Suprapubic skin (tissue), 4 donors: ENCODE measurements around the gene FAM170B. TPM values are rescaled to one million over a fixed set of nuclear protein-coding genes. Genes with fewer than 3 reads are reported as not detected.

Experiments used
- DNase-seq, 2 donors: peaks; one replicate each; pipeline ENCODE4 v3.0.0-alpha.2; 2019; ENCODE audit warnings: low spot score in 2 of 2
- H3K27ac ChIP-seq: fragments of 200-600 bp; sonication (generic); one replicate; pipeline ENCODE4 v1.5.1; 2019
- H3K27me3 ChIP-seq: fragments of 200-600 bp; sonication (generic); one replicate; pipeline ENCODE4 v1.5.1; 2019
- H3K36me3 ChIP-seq: fragments of 200-600 bp; sonication (generic); one replicate; pipeline ENCODE4 v1.5.1; 2019
- H3K4me1 ChIP-seq: fragments of 200-600 bp; sonication (generic); one replicate; pipeline ENCODE4 v1.5.1; 2019
- H3K4me3 ChIP-seq: fragments of 200-600 bp; sonication (generic); one replicate; pipeline ENCODE4 v1.5.1; 2019; ENCODE audit warnings: mild to moderate bottlenecking
- H3K9me3 ChIP-seq: fragments of 200-600 bp; sonication (generic); one replicate; pipeline ENCODE4 v1.5.1; 2019
- CTCF ChIP-seq, 2 donors: fragments of 200-600 bp in 1 of 2; fragments of 450-650 bp in 1 of 2; sonication (generic) in 1 of 2; IDR thresholded peaks; one replicate each; pipeline ENCODE4 v1.5.1; 2016 to 2019; ENCODE audit warnings: antibody characterized with exemption in 2 of 2, mild to moderate bottlenecking in 1 of 2, moderate library complexity in 1 of 2
- EP300 ChIP-seq: sonication (generic); formaldehyde crosslinking; IDR thresholded peaks from one replicate; pipeline ENCODE4 v1.6.1; 2017; ENCODE audit warnings: antibody characterized with exemption
- POLR2A ChIP-seq, 2 donors: fragments of 450-650 bp; IDR thresholded peaks; one replicate each; pipeline ENCODE4 v1.6.1; 2017; ENCODE audit warnings: antibody characterized with exemption in 2 of 2, mild to moderate bottlenecking in 2 of 2, moderate library complexity in 2 of 2
- POLR2AphosphoS5 ChIP-seq, 3 donors: sonication (generic); formaldehyde crosslinking; IDR thresholded peaks; one replicate each; pipeline ENCODE4 v1.6.1; 2017; ENCODE audit warnings: antibody characterized with exemption in 3 of 3
- WGBS: methylation state at CpG from one replicate; pipeline ENCODE4 v1.1.5; 2018; 5-methylcytosine and 5-hydroxymethylcytosine counted together
- total RNA-seq, 4 donors: library from RNA; depleted of rRNA; stranded (reverse); fragments of >200 nt; gene quantifications; one replicate each; pipeline ENCODE4 v1.1.0, GENCODE V29; 2016

FAM170B gene
- total RNA-seq, 4 donors from 2014 or later: not detected

- TF ChIP-seq POLR2AphosphoS5 (IDR thresholded peaks at IDR 0.05): no peak
- no peak for TF ChIP-seq CTCF (IDR thresholded peaks at IDR 0.05)
- no peaks in the 10 kb centered on the region for H3K36me3 ChIP-seq
- peaks cover 37% of the 10 kb centered on the region for H3K4me1 ChIP-seq
- H3K9me3 ChIP-seq: no peaks in the 10 kb centered on the region
- H3K27me3 ChIP-seq: no peaks in the 10 kb centered on the region
- peak overlapping the region; percentile 64 for H3K4me3 ChIP-seq
- WGBS: 41% methylated on average over 2 of the region's 3 CpGs
- no peak for DNase-seq
- H3K27ac ChIP-seq: no peak overlapping the region
Observed at GRCh38 chr10:49113741-49114141, 20.1 kb downstream of the FAM170B start.

GRCh38 chr10:49112851-49113250 lies 21.0 kb downstream of the FAM170B start:
- Histone ChIP-seq H3K36me3 (no peaks in the 10 kb centered on the region), H3K27ac (no peak overlapping the region), H3K4me3 (no peak overlapping the region), H3K9me3 (no peaks in the 10 kb centered on the region), H3K27me3 (no peaks in the 10 kb centered on the region), H3K4me1 (peaks cover 37% of the 10 kb centered on the region)
- no peak for DNase-seq
- 71% methylated on average over 3 of the region's 3 CpGs for WGBS
- no peak for TF ChIP-seq POLR2AphosphoS5 (IDR thresholded peaks at IDR 0.05)
- TF ChIP-seq EP300: no peak
- TF ChIP-seq CTCF (IDR thresholded peaks at IDR 0.05): no peak
- no peak for TF ChIP-seq POLR2A (IDR thresholded peaks at IDR 0.05)

GRCh38 chr10:49112098-49112497 lies 21.7 kb downstream of the FAM170B start:
- Histone ChIP-seq H3K27ac (no peak overlapping the region), H3K4me1 (peaks cover 37% of the 10 kb centered on the region), H3K9me3 (no peaks in the 10 kb centered on the region), H3K36me3 (no peaks in the 10 kb centered on the region), H3K27me3 (no peaks in the 10 kb centered on the region), H3K4me3 (no peak overlapping the region)
- TF ChIP-seq POLR2AphosphoS5 (IDR thresholded peaks at IDR 0.05): no peak
- TF ChIP-seq POLR2A (IDR thresholded peaks at IDR 0.05): no peak
- no peak for TF ChIP-seq CTCF (IDR thresholded peaks at IDR 0.05)
- no peak for TF ChIP-seq EP300
- DNase-seq: no peak
- 71% methylated on average over 3 of the region's 3 CpGs for WGBS

GRCh38 chr10:49111320-49111698 lies 22.5 kb downstream of the FAM170B start:
- no peak for DNase-seq
- H3K36me3 ChIP-seq: no peaks in the 10 kb centered on the region
- H3K27ac ChIP-seq: no peak overlapping the region
- 56% methylated on average over 8 of the region's 8 CpGs for WGBS
- TF ChIP-seq CTCF (IDR thresholded peaks at IDR 0.05) (no peak), POLR2AphosphoS5 (IDR thresholded peaks at IDR 0.05) (no peak), POLR2A (IDR thresholded peaks at IDR 0.05) (no peak), EP300 (no peak)
- H3K4me3 ChIP-seq: no peak overlapping the region
- H3K9me3 ChIP-seq: no peaks in the 10 kb centered on the region
- H3K27me3 ChIP-seq: no peaks in the 10 kb centered on the region
- H3K4me1 ChIP-seq: peaks cover 43% of the 10 kb centered on the region

GRCh38 chr10:49110684-49111319 lies 23.0 kb downstream of the FAM170B start:
- H3K4me3 ChIP-seq: no peak overlapping the region
- no peaks in the 10 kb centered on the region for H3K27me3 ChIP-seq
- no peaks in the 10 kb centered on the region for H3K9me3 ChIP-seq
- peaks cover 47% of the 10 kb centered on the region for H3K4me1 ChIP-seq
- no peak for DNase-seq
- WGBS: 92% methylated on average over 4 of the region's 4 CpGs
- H3K36me3 ChIP-seq: no peaks in the 10 kb centered on the region
- no peak for TF ChIP-seq POLR2A (IDR thresholded peaks at IDR 0.05)
- TF ChIP-seq EP300: no peak
- TF ChIP-seq CTCF (IDR thresholded peaks at IDR 0.05): no peak
- no peak for TF ChIP-seq POLR2AphosphoS5 (IDR thresholded peaks at IDR 0.05)
- no peak overlapping the region for H3K27ac ChIP-seq
